BJ (cell line): Measurements from ENCODE around the gene CLBA1. TPM values are rescaled to one million over a fixed set of nuclear protein-coding genes. Genes with fewer than 3 reads are reported as not detected.

Source experiments
- CTCF ChIA-PET: fragments of 350-600 bp; formaldehyde crosslinking; extraction: SDS; loops from one replicate; lab custom pipeline; 2021; ENCODE audit warnings: antibody characterized with exemption, inconsistent platforms; lab: Yijun Ruan, JAX
- POLR2A ChIA-PET: fragments of 300-600 bp; sonication (Branson Sonifier 250); formaldehyde crosslinking; extraction: SDS; loops from one replicate; lab custom pipeline; 2021; ENCODE audit warnings: antibody characterized with exemption; lab: Charles Lee
- DNase-seq: peaks from one replicate; pipeline ENCODE4 v3.0.0-alpha.2; 2011; ENCODE audit warnings: low read depth
- H3K27me3 ChIP-seq: 2 replicates; pipeline ENCODE4 v1.6.0; 2011; ENCODE audit warnings: low read length; ENCODE audit not compliant: control insufficient read depth, insufficient read depth
- H3K36me3 ChIP-seq: 2 replicates; pipeline ENCODE4 v1.5.1; 2011; ENCODE audit warnings: low read length; ENCODE audit not compliant: control insufficient read depth, insufficient read depth
- H3K4me3 ChIP-seq: 2 replicates; pipeline ENCODE4 v1.5.1; 2011; ENCODE audit warnings: low read depth, mild to moderate bottlenecking, control low read depth, low read length
- CTCF ChIP-seq: IDR thresholded peaks from 2 replicates; pipeline ENCODE4 v1.5.1; 2011; ENCODE audit warnings: low read depth, mild to moderate bottlenecking, control low read depth, inconsistent platforms, low read length, moderate library complexity; ENCODE audit not compliant: insufficient read depth
- polyA plus RNA-seq: library from polyadenylated mRNA; depleted of rRNA; stranded (reverse); fragments of >200 nt; gene quantifications from 2 replicates; pipeline ENCODE4 v1.2.3, GENCODE V29; 2011

CLBA1 gene
- polyA plus RNA-seq, 1 experiment: 5.9 TPM

GRCh38 chr14:105021656-105022275, 36.2 kb downstream of the CLBA1 start:
- no peaks in the 10 kb centered on the region for H3K27me3 ChIP-seq
- DNase-seq: no peak
- no peaks in the 10 kb centered on the region for H3K36me3 ChIP-seq
- TF ChIP-seq CTCF: no peak; the same call in 1 of the 2 replicates
- ChIA-PET CTCF (interaction anchor here (0.6 to 1.5 kb wide), 4 partner anchors 11 to 1348 kb away, joined by 3 to 6 read pairs (median 4); no protein-coding TSS in a partner anchor), POLR2A (interaction anchor here (0.9 kb wide), 1 partner anchor 49 kb away, joined by 4 read pairs; no protein-coding TSS in a partner anchor)
- peak overlapping the region; percentile 68 for H3K4me3 ChIP-seq

- POLR2A ChIA-PET: no interaction called here
- CTCF ChIA-PET: interaction anchor here (0.6 to 1.8 kb wide), 2 partner anchors 23 to 1347 kb away, joined by 3 read pairs; no protein-coding TSS in a partner anchor
These were observed 36.7 kb downstream of the CLBA1 start for GRCh38 chr14:105022276-105022670.

GRCh38 chr14:105023144-105023543, 37.6 kb downstream of the CLBA1 start:
- Histone ChIP-seq H3K4me3 (no peak overlapping the region), H3K36me3 (no peaks in the 10 kb centered on the region), H3K27me3 (no peaks in the 10 kb centered on the region)
- ChIA-PET POLR2A (no interaction called here), CTCF (interaction anchor here (1.8 kb wide), 1 partner anchor 22 kb away, joined by 3 read pairs; no protein-coding TSS in a partner anchor)
- DNase-seq: no peak
- TF ChIP-seq CTCF: no peak

More at GRCh38 chr14:105022276-105022670, 36.7 kb downstream of the CLBA1 start:
- no peak for DNase-seq
- Histone ChIP-seq H3K27me3 (no peaks in the 10 kb centered on the region), H3K36me3 (no peaks in the 10 kb centered on the region), H3K4me3 (peak overlapping the region; percentile 68; the same call in 1 of the 2 replicates)
- TF ChIP-seq CTCF: no peak

- POLR2A ChIA-PET: no interaction called here
- no peak for TF ChIP-seq CTCF
- H3K36me3 ChIP-seq: no peaks in the 10 kb centered on the region
- H3K27me3 ChIP-seq: no peaks in the 10 kb centered on the region
- no peak for DNase-seq
- H3K4me3 ChIP-seq: no peak overlapping the region
- CTCF ChIA-PET: interaction anchor here (1.8 kb wide), 1 partner anchor 22 kb away, joined by 3 read pairs; no protein-coding TSS in a partner anchor
These were observed 38.3 kb downstream of the CLBA1 start for GRCh38 chr14:105023791-105024480.

GRCh38 chr14:105025429-105025828, 39.8 kb downstream of the CLBA1 start:
- Histone ChIP-seq H3K27me3 (no peaks in the 10 kb centered on the region), H3K36me3 (no peaks in the 10 kb centered on the region), H3K4me3 (no peak overlapping the region)
- POLR2A ChIA-PET: no interaction called here
- no peak for DNase-seq
- TF ChIP-seq CTCF: no peak
- CTCF ChIA-PET: interaction anchor here (1.0 to 1.6 kb wide), 2 partner anchors 20 to 47 kb away, joined by 3 read pairs; no protein-coding TSS in a partner anchor
